ENCODE data around the gene FBXO21.

- no peak for TF ChIP-seq CTCF (IDR thresholded peaks at IDR 0.05; ENCODE audit: low read length)
- TF ChIP-seq EZH2 (IDR thresholded peaks at IDR 0.05; ENCODE audit: borderline replicate concordance, low read length), result no peak
These were observed 77.0 kb downstream of the FBXO21 start for GRCh38 chr12:117113231-117113630.
